ENCODE results near the gene FRMD1. TPM values are rescaled to one million over a fixed set of nuclear protein-coding genes. Genes with fewer than 3 reads are reported as not detected.

Gene FRMD1
- total RNA-seq, 2 experiments from 2014 or later: not detected

DNA sequence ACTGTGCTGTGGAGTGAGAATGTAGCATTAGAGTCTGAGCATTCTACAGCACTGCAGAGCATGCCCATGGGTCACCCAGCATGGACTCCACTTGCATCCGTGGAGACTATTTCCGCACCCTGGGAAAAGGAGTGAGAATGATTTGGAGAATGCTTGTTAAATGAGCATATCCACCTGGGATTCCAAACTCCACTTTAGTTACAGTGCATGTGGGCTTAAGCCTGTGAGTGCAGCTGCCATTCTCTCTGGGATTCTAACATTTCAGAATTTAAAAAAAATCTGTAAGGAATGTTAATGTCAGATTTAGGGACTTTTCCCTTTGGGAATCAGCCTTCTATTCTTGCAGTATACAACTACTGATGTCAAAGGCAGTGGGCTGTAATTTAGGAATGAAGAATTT, 48.1 kb downstream of the FRMD1 start:
- peaks cover 3% of the 10 kb centered on the region for H3K4me1 Mint-ChIP-seq
- H3K27ac Mint-ChIP-seq: no peak overlapping the region
- no peak for DNase-seq
- ChIA-PET POLR2A (no interaction called here), CTCF (no interaction called here)
- H3K9me3 Mint-ChIP-seq: no peaks in the 10 kb centered on the region
- peaks cover 11% of the 10 kb centered on the region for H3K27me3 Mint-ChIP-seq
- H3K36me3 Mint-ChIP-seq (ENCODE audit: low read depth): no peaks in the 10 kb centered on the region
- no peak overlapping the region for H3K4me3 Mint-ChIP-seq

- Mint-ChIP-seq H3K27me3 (peaks cover 7% of the 10 kb centered on the region), H3K27ac (no peak overlapping the region), H3K4me3 (no peak overlapping the region), H3K36me3 (ENCODE audit: low read depth) (no peaks in the 10 kb centered on the region), H3K4me1 (no peaks in the 10 kb centered on the region), H3K9me3 (no peaks in the 10 kb centered on the region)
- ChIA-PET CTCF (no interaction called here), POLR2A (no interaction called here)
- DNase-seq: no peak
These were observed 48.7 kb downstream of the FRMD1 start for GRCh38 chr6:168030218-168030746.

DNA sequence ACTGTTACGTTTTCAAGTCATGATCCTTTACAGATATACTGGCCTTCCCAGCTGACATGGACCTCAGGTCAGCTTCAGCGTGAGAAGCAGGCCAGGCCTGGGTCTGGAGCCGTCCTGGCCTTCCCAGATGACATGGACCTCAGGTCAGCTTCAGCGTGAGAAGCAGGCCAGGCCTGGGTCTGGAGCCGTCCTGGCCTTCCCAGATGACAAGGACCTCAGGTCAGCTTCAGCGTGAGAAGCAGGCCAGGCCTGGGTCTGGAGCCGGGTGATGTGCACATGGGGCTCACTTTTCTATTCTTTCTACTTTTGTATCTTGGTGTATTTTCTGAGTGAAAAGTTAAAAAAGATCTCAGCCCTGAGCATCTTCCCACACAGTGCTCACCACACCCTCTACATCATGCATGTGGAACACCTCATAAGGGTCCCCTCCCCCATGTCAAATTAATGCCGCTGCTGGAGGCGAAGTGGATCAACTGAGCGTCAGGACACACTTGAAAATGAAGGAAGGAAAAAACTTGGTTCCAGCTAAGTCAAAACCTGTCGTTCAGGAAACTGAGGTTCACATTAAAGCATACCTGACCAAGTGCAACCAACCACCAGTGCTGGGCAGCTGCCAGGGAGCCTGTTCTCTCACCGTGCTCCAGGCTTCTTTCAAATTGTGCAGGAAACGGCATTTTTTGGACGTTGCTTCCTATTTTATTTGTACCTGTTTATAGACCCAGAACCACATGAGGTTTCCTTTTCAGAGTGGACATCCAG, 49.4 kb downstream of the FRMD1 start:
- Mint-ChIP-seq H3K27ac (no peak overlapping the region), H3K27me3 (peaks cover 4% of the 10 kb centered on the region), H3K4me3 (no peak overlapping the region), H3K9me3 (no peaks in the 10 kb centered on the region), H3K36me3 (ENCODE audit: low read depth) (no peaks in the 10 kb centered on the region), H3K4me1 (no peaks in the 10 kb centered on the region)
- no peak for DNase-seq
- CTCF ChIA-PET: no interaction called here
- POLR2A ChIA-PET: no interaction called here

- H3K4me1 Mint-ChIP-seq: no peaks in the 10 kb centered on the region
- H3K27me3 Mint-ChIP-seq: no peaks in the 10 kb centered on the region
- H3K36me3 Mint-ChIP-seq (ENCODE audit: low read depth): no peaks in the 10 kb centered on the region
- ChIA-PET POLR2A (no interaction called here), CTCF (no interaction called here)
- H3K27ac Mint-ChIP-seq: no peak overlapping the region
- no peak overlapping the region for H3K4me3 Mint-ChIP-seq
- DNase-seq: no peak
- H3K9me3 Mint-ChIP-seq: no peaks in the 10 kb centered on the region
These were observed 50.8 kb downstream of the FRMD1 start for GRCh38 chr6:168028181-168028580.

GRCh38 chr6:168027521-168027920, 51.5 kb downstream of the FRMD1 start:
- Mint-ChIP-seq H3K9me3 (no peaks in the 10 kb centered on the region), H3K4me3 (no peak overlapping the region), H3K27ac (no peak overlapping the region), H3K27me3 (no peaks in the 10 kb centered on the region), H3K4me1 (no peaks in the 10 kb centered on the region), H3K36me3 (ENCODE audit: low read depth) (no peaks in the 10 kb centered on the region)
- ChIA-PET CTCF (no interaction called here), POLR2A (no interaction called here)
- no peak for DNase-seq

- ChIA-PET POLR2A (no interaction called here), CTCF (no interaction called here)
- Mint-ChIP-seq H3K27me3 (no peaks in the 10 kb centered on the region), H3K27ac (no peak overlapping the region), H3K36me3 (ENCODE audit: low read depth) (no peaks in the 10 kb centered on the region), H3K4me1 (no peaks in the 10 kb centered on the region), H3K9me3 (no peaks in the 10 kb centered on the region), H3K4me3 (no peak overlapping the region)
- DNase-seq: no peak
These were observed 52.1 kb downstream of the FRMD1 start for GRCh38 chr6:168026925-168027324.

DNA sequence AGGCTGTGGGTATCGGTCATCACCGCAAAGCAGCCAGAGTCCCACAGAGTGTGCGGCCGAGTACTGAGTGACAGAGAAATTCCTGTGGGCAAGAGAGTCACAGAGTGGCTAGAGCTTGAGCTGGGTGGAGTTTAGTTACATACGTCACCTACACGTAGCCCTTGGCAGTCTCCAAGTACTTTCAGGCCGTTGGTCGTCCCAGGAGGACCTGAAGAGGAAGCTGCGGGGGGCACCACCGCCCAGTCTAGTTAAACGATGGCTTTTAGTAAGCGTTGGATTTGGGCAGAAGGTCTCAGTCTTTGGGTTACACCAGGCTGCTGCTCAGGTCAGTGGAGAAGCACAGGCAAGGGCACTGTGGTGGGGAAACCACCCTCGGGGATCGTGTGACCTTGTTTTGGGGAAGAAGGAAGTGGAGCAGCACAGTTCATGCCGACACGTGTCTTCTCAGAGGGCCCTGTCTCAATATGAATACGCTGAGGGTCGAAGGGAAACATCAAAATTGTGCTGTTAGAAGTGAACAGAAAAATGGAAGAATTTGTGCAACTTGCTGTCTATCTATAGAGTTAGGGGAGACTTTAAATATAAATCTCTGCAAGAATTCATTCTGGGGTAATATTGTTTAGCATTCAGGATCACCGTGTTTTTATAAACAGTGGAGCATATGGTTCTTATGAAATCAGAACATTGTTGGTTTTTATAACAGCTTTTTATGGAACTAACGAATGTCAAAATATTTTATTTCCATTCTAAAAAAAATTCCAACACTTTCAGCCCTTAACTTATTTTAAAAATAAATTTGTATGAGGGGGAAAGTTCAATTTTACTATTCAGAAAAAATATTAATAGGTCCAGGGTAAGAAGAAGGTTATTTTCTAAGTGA, 52.9 kb downstream of the FRMD1 start:
- DNase-seq: no peak
- POLR2A ChIA-PET: no interaction called here
- Mint-ChIP-seq H3K36me3 (ENCODE audit: low read depth) (no peaks in the 10 kb centered on the region), H3K9me3 (no peaks in the 10 kb centered on the region), H3K27me3 (no peaks in the 10 kb centered on the region), H3K27ac (no peak overlapping the region), H3K4me1 (no peaks in the 10 kb centered on the region), H3K4me3 (no peak overlapping the region)
- CTCF ChIA-PET: no interaction called here

GRCh38 chr6:168024951-168025510, 54.0 kb downstream of the FRMD1 start:
- POLR2A ChIA-PET: no interaction called here
- H3K4me1 Mint-ChIP-seq: no peaks in the 10 kb centered on the region
- H3K4me3 Mint-ChIP-seq: no peak overlapping the region
- no peak overlapping the region for H3K27ac Mint-ChIP-seq
- H3K36me3 Mint-ChIP-seq (ENCODE audit: low read depth): no peaks in the 10 kb centered on the region
- DNase-seq: no peak
- no peaks in the 10 kb centered on the region for H3K9me3 Mint-ChIP-seq
- H3K27me3 Mint-ChIP-seq: no peaks in the 10 kb centered on the region
- CTCF ChIA-PET: no interaction called here

DNA sequence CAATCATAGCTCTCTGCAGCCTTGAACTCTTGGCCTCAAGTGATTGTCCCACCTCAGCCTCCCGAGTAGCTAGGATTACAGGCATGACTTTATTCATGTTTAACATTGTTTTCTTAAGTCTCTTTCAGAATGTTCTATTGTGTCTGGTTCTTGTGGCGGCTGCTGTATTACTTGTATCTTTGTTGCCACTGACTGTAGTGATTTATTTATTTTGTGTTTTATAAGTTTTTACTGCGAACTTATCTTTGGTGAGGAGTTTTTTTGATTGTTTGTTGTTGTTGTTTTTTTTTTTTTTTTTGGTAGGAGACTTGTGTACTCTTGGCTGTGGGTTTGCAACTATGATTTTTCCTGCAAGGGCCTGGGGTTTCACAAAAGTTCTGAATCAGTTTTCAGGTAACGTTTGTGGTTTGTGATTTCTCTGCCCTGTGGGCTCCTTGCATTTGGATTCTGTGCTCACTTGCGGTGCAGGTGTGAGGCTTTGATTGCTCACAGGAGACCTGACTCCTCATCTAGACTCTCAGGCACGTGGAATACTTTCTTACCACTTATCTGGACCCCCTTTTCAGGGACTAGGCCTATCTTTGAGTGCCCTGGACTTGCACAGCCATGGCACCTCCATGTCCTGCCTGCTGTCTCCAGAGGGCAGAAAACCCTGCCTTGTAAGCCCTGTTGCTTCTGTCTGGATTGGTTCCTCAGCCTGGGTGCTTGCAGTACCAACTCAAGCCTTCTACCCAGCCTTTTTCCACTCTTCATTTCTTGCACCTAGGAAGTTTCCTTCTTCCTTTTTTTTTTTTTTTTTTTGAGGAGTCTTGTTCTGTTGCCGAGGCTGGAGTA, 56.3 kb downstream of the FRMD1 start:
- POLR2A ChIA-PET: no interaction called here
- no peaks in the 10 kb centered on the region for H3K4me1 Mint-ChIP-seq
- H3K9me3 Mint-ChIP-seq: peaks cover 6% of the 10 kb centered on the region
- no peaks in the 10 kb centered on the region for H3K36me3 Mint-ChIP-seq (ENCODE audit: low read depth)
- DNase-seq: no peak
- H3K27me3 Mint-ChIP-seq: no peaks in the 10 kb centered on the region
- no peak overlapping the region for H3K4me3 Mint-ChIP-seq
- no peak overlapping the region for H3K27ac Mint-ChIP-seq
- CTCF ChIA-PET: interaction anchor here (0.7 kb wide), 1 partner anchor 516 kb away, joined by 3 read pairs; no protein-coding TSS in a partner anchor

GRCh38 chr6:168021581-168021980, 57.4 kb downstream of the FRMD1 start:
- POLR2A ChIA-PET: no interaction called here
- no peaks in the 10 kb centered on the region for H3K36me3 Mint-ChIP-seq (ENCODE audit: low read depth)

DNA sequence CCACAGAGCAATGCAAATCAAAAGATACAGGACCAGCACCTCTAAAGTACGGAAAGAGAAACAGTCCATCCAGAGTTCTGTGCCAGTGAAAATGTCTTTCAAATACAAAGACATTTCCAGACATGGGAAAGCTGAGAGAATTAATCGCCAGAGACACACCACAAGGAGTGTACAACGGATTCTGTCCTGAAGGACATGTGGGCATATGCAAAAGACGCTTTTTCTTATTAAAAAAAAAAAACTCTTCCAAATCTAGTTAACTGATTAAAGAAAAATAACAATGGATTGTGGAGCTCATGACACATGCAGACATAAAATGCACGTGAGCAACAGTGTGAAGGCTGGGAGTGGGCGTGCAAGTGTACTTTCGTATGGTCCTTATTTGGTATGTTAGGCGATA, 58.8 kb downstream of the FRMD1 start:
- Mint-ChIP-seq H3K36me3 (ENCODE audit: low read depth) (no peaks in the 10 kb centered on the region), H3K4me3 (no peak overlapping the region), H3K4me1 (no peaks in the 10 kb centered on the region), H3K27me3 (no peaks in the 10 kb centered on the region), H3K27ac (no peak overlapping the region), H3K9me3 (peaks cover 8% of the 10 kb centered on the region)
- ChIA-PET POLR2A (no interaction called here), CTCF (interaction anchor here (0.6 to 0.7 kb wide), 3 partner anchors 13 to 113 kb away, joined by 3 to 4 read pairs (median 4); no protein-coding TSS in a partner anchor)
- no peak for DNase-seq

More at GRCh38 chr6:168021581-168021980, 57.4 kb downstream of the FRMD1 start:
- no peak overlapping the region for H3K27ac Mint-ChIP-seq
- DNase-seq: no peak
- no peak overlapping the region for H3K4me3 Mint-ChIP-seq
- CTCF ChIA-PET: no interaction called here
- peaks cover 6% of the 10 kb centered on the region for H3K9me3 Mint-ChIP-seq
- H3K27me3 Mint-ChIP-seq: no peaks in the 10 kb centered on the region
- no peaks in the 10 kb centered on the region for H3K4me1 Mint-ChIP-seq

- Mint-ChIP-seq H3K27me3 (no peaks in the 10 kb centered on the region), H3K36me3 (ENCODE audit: low read depth) (no peaks in the 10 kb centered on the region), H3K4me1 (no peaks in the 10 kb centered on the region), H3K27ac (no peak overlapping the region), H3K4me3 (no peak overlapping the region), H3K9me3 (peaks cover 10% of the 10 kb centered on the region)
- ChIA-PET CTCF (no interaction called here), POLR2A (no interaction called here)
- no peak for DNase-seq
These were observed 60.3 kb downstream of the FRMD1 start for GRCh38 chr6:168018664-168019063.
